ENCODE measurements around the gene SLC1A1. TPM values are rescaled to one million over a fixed set of nuclear protein-coding genes. Genes with fewer than 3 reads are reported as not detected.

The SLC1A1 gene
- total and polyA plus RNA-seq, 12 donors = 0.94 to 3.5 (median 1.7) TPM

DNA sequence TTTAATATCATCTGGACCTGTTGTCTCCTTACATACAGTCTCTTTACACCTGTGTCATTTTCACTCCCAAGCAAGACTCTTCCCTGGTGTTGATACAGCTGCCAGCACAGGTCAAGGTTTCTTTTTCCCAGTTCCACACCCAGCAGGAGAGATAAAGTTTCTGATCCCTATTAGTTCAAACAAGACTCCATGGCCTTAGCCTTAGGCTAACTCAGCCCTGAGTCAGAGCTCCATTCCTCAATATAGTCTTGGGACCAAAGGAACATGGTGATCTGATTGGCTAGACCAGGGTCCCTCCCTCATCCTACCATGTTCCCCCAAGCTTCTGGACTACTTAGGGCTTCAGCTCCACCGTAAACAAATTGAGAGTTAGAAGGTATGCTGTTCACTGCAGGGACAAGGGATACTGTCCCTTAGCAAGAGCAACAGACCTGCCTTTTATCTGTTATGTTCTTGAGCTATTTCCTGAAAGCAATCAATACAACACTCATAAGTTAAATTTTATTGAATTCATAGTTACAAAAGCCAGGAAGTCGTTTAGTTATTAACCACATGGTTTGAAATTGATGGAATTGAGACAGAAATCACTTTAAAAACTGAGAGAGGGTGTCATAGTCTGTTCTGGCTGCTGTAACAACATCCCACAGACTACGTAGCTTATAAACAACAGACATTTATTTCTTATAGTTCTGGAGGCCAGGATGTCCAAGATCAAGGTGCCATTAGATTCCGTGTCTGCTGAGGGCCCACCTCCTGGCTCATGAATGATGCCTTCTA is 20.5 kb downstream of the SLC1A1 start:
- TF ChIP-seq, protein P1, sequence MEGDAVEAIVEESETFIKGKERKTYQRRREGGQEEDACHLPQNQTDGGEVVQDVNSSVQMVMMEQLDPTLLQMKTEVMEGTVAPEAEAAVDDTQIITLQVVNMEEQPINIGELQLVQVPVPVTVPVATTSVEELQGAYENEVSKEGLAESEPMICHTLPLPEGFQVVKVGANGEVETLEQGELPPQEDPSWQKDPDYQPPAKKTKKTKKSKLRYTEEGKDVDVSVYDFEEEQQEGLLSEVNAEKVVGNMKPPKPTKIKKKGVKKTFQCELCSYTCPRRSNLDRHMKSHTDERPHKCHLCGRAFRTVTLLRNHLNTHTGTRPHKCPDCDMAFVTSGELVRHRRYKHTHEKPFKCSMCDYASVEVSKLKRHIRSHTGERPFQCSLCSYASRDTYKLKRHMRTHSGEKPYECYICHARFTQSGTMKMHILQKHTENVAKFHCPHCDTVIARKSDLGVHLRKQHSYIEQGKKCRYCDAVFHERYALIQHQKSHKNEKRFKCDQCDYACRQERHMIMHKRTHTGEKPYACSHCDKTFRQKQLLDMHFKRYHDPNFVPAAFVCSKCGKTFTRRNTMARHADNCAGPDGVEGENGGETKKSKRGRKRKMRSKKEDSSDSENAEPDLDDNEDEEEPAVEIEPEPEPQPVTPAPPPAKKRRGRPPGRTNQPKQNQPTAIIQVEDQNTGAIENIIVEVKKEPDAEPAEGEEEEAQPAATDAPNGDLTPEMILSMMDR (IDR thresholded peaks at IDR 0.05) = no peak
- no peak for ATAC-seq
- 94 to 95% methylated on average over 4 of the region's 4 CpGs for WGBS, 2 donors
- Histone ChIP-seq H3K4me3 (no peak overlapping the region), H3K27ac (no peak overlapping the region), H3K27me3 (no peaks in the 10 kb centered on the region), H3K9me3 (no peaks in the 10 kb centered on the region), H3K36me3 (no peaks in the 10 kb centered on the region), H3K4me1 (no peaks in the 10 kb centered on the region)
- DNase-seq = no peak
- intact Hi-C loops (cut with DNase I) = no loop called here

DNA sequence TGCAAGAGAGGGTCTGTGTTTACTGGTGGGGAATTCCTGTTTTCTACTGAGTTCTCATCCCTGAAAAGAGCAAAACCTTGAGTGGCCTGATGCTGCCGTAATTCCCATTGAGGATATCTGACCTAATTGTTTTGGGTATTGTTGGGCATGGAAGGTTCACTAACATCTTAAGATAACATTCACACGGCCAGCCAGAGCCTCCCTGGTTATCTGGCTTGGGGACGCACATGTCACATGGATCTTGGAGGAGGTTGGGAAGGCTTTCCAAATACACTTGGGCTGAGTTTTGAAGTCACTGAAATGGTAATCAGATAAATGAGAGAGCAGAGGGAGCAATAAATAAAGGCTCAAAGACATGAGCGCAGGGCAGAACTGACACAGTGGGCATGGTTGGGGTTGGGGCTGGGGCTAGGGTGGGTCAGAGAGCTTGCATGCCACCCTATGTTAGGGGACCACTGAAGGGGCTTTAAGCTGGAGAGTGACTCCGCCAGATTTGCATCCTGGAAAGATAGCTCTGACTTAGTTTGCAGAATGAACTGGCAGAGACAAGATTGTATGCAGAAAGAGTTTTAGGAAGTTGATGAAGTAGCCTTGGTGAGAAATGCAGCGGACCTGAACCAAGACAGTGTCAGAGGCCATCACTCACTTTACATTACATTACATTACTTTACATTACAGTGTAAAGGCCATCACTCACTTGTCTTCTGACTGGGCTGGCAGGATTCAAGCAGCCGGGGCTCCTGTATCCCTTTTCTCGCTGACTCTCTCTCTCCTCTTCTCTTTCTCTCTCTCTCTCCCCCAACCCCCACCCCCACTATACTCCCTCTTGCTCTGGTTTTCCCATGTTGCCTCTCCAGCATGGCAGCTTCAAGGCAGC is 24.2 kb downstream of the SLC1A1 start:
- Histone ChIP-seq H3K36me3 (no peaks in the 10 kb centered on the region), H3K9me3 (no peaks in the 10 kb centered on the region), H3K27me3 (no peaks in the 10 kb centered on the region), H3K4me3 (no peak overlapping the region), H3K4me1 (peaks cover 0 to 5% (median 0%) of the 10 kb centered on the region in 9 donors), H3K27ac (no peak overlapping the region)
- intact Hi-C loops (cut with DNase I) = no loop called here
- TF ChIP-seq, protein P1 (IDR thresholded peaks at IDR 0.05) = no peak
- 63 to 74% methylated on average over 8 of the region's 8 CpGs for WGBS, 2 donors
- no peak for DNase-seq
- ATAC-seq = no peak

DNA sequence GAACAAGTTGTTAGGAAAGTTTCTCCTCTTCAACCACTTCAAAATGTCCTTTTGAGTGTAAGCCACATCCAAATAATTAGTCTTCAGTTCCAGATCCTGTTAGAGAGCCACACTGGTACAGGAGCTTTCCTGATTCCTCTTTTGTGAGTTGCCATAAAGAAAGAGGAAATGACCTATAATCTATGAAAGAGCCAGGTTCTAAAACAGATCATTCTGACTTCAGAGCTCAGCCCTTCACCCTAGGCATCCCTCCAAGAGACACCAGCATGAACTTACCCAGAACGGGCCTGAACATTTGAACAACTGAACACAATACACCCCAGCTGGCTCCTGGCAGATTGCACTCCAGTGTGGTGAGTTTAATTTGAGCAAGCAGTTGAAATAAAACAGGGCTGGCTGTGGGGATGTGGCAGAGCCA is 25.7 kb downstream of the SLC1A1 start:
- peaks cover 0 to 5% (median 0%) of the 10 kb centered on the region in 9 donors for H3K4me1 ChIP-seq
- DNase-seq = no peak
- peak in 1 of 8 donors; percentile 31 for ATAC-seq
- H3K27ac ChIP-seq = peak overlapping the region in 2 of 10 donors; percentile 10 to 31
- intact Hi-C loops (cut with DNase I) = no loop called here
- H3K27me3 ChIP-seq = no peaks in the 10 kb centered on the region
- 21 to 32% methylated on average over 1 of the region's 1 CpG for WGBS, 2 donors
- H3K36me3 ChIP-seq = no peaks in the 10 kb centered on the region
- H3K9me3 ChIP-seq = no peaks in the 10 kb centered on the region
- TF ChIP-seq, protein P1 (IDR thresholded peaks at IDR 0.05) = no peak
- H3K4me3 ChIP-seq = no peak overlapping the region

DNA sequence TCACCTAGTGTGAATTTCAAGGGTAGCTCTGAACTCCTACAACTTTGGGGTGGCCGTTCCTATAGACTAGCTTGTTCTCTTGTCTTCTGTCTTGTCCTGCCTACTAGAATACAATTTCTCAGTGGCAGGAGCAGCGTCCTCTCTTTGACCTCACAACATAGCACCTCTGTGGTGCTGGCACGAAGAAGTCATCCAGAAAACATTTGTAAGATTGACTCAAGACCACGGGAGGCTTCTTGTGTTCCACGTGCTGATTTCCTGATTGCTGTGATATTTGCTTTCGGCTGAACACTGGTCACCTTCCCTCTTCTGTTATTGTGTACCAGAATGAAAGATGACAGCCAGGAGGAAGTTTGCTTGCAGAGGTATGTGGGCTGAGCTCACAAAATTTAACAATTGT is 27.0 kb downstream of the SLC1A1 start:
- no peak overlapping the region for H3K4me3 ChIP-seq
- peaks cover 0 to 5% (median 0%) of the 10 kb centered on the region in 9 donors for H3K4me1 ChIP-seq
- DNase-seq (no peak), ATAC-seq (no peak)
- no peaks in the 10 kb centered on the region for H3K36me3 ChIP-seq
- H3K27ac ChIP-seq = no peak overlapping the region
- 54 to 66% methylated on average over 6 of the region's 6 CpGs for WGBS, 2 donors
- no peaks in the 10 kb centered on the region for H3K9me3 ChIP-seq
- intact Hi-C loops (cut with DNase I) = no loop called here
- TF ChIP-seq, protein P1 (IDR thresholded peaks at IDR 0.05) = no peak
- no peaks in the 10 kb centered on the region for H3K27me3 ChIP-seq

Measured in heart right ventricle (tissue), 16 donors.